NCI-H748 (cell line): ENCODE results near the gene RCOR1.

Experiments
- DNase-seq: peaks from one replicate; lab custom pipeline; 2025; ENCODE audit not compliant: unreplicated experiment; lab: John Stamatoyannopoulos, UW

RCOR1 gene

DNA sequence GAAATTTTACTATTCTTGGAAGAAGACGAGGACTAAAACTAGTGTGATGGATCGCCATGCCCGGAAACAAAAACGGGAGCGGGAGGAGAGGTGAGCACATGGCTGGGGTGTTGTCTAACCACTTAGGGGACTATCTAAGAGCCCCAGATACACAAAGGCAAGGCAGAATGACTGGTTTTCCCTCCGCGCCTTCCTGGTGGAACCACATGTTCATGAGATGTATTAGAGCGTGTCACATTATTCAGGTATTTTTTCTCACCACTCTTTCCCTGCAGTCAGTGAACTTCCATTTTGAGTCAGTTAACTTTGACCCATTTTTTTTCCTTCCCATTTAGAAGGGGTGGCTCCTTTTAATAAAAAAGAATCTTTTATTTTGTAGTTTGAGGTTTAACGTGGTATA, 116.0 kb downstream of the RCOR1 start:
- no peak for DNase-seq

DNA sequence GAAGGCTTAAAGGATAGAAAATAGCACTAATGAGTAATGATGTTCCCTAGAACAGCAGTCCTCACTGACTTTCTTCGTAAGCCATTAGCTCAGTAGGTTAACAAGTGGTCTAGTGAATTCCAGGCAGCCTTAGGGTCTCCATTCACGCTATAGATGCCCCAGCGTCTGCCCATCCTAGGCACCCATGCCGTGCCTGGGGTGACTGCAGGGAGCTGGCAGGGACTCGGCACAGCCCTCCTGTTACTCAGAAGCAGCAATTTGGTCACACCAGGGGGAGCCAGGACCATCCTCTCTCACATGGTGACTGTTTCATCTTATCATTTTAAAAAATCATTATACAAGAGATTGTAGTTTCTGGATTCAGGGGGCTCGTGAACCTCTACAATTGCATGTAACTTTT, 118.8 kb downstream of the RCOR1 start:
- DNase-seq = no peak

GRCh38 chr14:102711946-102712345, 119.5 kb downstream of the RCOR1 start:
- DNase-seq = no peak

DNA sequence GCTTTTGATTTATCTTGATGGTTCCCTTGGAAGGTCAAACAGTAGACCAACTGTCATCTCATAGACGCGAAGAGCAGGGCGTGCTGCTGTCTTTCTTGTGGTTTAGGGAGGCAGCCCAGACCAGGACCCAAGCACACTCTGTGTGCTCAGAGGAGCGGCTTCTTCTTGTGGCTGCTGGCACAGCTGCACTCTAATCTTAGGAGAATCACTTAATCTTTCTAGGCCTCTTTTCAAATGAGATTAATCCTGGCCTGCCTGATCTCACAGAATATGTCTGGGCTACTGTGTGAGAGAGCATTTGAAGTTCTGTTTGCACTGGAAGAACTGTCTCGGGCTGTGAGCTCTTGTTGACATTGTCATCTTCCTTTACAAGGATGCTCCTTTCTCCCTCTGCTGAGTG, 124.8 kb downstream of the RCOR1 start:
- DNase-seq = no peak

GRCh38 chr14:102722646-102723045, 130.2 kb downstream of the RCOR1 start:
- DNase-seq = no peak

- no peak for DNase-seq
Measured at GRCh38 chr14:102723650-102724049, 131.2 kb downstream of the RCOR1 start.

DNA sequence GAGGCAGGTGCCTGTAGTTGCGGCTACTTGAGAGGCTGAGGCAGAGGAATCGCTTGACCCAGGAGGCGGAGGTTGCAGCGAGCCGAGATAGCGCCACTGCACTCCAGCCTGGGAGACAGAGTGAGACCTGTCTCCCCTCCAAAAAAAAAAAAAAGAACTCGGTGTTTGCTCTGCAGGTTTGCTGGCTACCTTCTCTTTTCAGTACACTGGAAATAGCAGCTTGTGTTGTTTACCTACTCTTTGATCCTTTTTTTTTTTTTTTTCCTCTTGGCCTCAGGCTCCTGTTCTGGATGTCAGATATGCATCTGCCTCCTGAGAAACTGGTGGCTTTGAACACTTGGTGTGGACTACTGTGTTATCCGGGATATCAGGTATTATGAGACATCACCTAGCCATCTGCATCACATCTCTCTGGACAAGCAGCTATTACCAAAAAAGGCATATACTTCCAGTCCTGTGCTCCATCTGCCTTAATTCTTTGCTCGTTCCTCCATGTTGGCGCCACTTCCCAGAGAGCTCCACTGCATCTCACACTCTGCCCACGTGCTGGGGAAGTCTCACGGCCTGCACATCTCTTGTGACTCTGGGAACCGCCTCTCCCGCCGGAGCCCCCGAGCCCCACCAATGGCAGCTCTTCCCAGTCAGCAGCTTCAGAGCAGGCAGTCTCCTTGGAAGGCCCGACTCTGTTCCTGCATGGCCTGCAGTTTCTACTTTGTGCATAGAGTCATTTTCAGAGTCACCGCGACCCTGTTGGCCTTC, 133.9 kb downstream of the RCOR1 start:
- no peak for DNase-seq

DNA sequence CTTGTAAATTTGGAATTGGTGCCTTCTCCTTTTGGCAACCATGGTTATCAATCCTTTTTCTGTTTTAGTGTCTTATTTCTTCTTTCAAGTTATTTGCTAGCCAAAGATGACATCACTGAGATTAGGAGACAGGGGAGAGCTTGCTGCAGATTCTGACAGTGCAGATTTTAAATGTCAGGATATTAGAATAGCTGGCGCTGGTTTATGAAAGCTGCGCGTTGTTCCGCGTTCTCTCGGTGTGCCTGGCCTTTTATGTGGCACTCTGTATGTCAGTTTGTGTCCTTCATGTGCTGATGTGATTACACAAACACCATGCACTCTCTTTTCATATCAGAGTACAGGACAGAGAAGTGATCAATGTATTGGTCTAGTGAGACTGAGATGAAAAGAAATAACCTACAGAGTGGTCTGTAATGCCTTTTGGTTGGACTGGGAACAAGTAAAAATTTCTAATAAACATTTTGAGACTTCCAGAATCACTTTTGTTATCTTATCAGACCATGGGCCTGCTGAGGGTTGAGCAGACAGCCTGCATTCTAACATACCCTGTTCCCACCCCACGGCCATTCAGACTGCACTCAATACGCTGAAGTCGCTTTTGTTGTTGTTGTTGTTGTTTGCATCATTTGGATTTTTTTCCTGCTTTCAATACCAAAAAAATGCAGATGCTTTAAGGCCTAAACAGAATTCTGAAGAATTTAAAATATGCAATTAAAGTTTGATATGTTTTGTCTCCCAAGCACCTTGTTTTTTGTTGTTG, 135.1 kb downstream of the RCOR1 start:
- no peak for DNase-seq

GRCh38 chr14:102728501-102728900, 136.1 kb downstream of the RCOR1 start:
- no peak for DNase-seq

DNA sequence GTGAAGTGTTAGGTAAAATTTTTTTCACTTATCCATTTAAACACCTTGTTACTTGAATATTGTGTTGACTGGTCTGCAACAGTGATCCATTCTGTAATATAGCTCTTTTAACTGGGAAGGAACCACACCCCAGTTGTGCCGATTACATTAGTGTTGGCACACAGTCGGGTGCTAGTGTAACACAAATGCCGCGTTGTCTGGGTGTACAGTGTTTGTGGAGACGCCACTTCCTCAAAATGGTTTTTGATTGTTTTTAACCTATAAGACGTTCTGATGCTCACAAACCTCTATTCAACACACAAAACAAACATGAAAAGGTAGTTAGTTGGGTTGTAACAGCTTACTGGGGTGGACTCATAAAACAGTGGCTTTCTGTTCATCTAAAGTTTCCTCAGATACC, 136.8 kb downstream of the RCOR1 start:
- DNase-seq = no peak

DNA sequence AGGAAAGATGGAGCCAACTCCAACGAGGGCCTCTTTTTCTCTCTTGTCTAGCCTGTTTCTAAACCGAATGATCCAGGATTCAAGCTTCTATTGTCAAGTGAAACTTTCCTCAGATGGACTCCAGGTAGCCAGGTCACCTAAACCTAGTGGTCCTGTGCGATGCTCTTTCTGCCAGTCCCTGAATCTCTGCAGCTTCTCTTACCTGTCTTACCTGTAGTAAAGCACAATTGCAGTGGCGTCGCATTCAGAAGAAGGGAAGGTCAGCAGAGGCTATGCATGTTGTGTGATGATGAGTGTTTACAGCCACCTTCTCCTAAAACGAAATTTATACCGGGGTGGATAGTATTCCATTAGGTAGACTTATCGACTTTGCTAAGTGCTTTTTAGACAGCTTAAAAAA, 137.4 kb downstream of the RCOR1 start:
- DNase-seq = no peak

DNA sequence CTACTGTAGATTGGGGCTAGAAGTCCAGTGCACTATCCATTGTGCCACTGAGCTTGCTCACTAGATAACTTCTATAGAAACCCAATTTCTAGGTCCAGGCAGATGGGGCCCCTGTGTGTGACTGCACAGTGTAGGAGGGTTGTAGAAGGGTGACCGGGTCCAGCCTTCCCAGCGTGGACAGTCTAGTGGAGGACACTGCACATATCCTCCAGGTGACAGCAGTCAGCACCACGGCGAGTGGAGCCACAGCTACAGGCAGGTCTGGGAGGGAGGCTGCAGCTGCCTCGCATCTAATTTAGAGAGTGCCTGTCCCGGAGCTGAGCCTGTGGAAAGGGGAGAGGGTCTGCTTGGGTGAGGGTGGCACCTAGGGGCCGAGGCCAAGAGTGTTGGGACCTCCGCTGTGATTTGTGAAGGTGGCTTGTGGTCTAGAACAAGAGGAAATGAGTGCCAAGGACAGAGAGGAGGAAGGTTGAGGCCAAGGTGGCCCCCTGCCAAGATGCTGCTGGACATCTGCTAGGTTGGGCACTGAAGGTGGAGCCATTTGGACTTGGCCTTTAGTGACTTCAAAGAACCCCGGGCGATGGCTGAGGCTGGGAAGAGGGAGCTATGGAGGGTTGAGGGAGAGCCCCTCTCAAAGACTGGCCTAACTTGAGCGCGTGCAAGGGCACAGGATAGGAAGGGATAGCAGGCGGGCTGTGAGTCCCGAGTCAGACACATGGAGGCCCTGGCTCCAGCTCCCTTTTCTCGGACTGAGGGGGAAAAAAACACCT, 138.8 kb downstream of the RCOR1 start:
- DNase-seq = no peak

- peak; percentile 24 for DNase-seq
Measured at GRCh38 chr14:102731871-102732800, 139.7 kb downstream of the RCOR1 start.

- DNase-seq = no peak
Measured at GRCh38 chr14:102732924-102733323, 140.5 kb downstream of the RCOR1 start.

- no peak for DNase-seq
Measured at GRCh38 chr14:102733326-102733725, 140.9 kb downstream of the RCOR1 start.

- DNase-seq = no peak
Measured at GRCh38 chr14:102734436-102734835, 142.0 kb downstream of the RCOR1 start.

DNA sequence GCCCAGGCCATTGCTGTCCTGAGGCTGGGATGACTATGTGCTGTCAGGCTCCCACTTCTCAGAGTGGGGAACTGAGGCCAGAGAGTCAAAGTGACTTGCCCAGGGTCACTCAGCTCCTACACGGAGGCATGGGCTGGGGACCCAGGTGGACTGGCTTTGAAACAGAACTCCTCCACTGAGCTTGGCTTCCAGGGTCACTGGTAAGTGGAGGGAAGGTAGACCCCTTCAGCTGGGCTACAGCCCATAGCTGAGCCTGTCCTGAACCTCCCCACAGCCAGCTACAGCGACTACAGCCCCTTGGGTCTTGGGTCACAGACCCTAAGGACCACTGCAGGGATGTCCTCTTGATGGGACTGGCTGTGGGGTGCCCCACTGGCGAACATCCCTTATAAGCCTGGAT, 144.5 kb downstream of the RCOR1 start:
- DNase-seq = no peak

GRCh38 chr14:102737402-102738372, 145.2 kb downstream of the RCOR1 start:
- DNase-seq = no peak

DNA sequence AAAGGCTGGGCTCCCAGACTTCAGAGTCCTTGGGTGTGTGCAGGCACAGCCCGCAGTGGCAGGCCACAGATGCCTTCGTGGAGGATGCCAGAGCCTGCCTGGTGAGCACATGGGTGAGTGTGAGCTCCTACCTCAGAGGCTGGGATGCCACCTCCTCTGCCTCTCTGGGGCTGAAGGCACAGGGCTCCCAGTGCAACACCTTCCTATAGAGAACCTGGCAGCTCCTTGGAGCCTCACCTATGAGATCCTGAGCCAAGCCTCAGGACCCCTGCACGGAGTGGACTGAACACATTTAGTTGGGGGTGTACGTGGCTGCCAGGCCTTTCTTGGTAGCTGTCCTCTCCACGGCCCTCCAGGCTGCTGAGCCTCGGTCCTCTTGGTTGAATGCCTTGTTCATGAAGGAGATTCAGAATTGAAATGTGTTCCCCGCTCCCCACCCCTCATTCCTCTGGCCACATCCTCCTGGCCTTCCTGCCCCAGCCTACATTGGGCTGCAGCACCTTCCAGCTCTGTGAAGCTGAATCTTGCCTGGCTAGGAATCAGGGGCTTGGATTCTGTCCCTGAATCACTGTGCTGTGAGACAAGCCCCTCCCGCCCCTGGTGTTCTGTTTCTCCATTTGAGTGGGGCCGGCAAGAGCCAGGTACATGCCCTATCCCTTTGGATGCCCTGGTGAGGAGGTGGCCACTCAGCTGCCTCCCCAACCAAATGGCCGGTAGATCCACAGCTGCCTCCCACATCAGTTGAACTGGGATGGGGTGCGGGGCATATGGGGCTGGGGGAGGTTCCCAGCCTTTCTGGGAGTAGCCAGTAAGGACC, 146.1 kb downstream of the RCOR1 start:
- DNase-seq = no peak
